PC-9 (cell line): ENCODE results near the gene ASPDH. TPM values are rescaled to one million over a fixed set of nuclear protein-coding genes. Genes with fewer than 3 reads are reported as not detected.

Experiments
- BruUV-seq: library from RNA; stranded (reverse); fragments of 400-500 nt; replicated peaks from 2 replicates; lab custom pipeline; 2021; lab: Mats Ljungman, UMichigan
- CTCF ChIA-PET: fragments of 300-600 bp; sonication (Branson Sonifier 250); formaldehyde crosslinking; loops from one replicate; lab custom pipeline; 2022; ENCODE audit warnings: antibody characterized with exemption; lab: Charles Lee
- POLR2A ChIA-PET: fragments of 300-600 bp; sonication (Branson Sonifier 250); formaldehyde crosslinking; loops from one replicate; lab custom pipeline; 2022; ENCODE audit warnings: antibody characterized with exemption; ENCODE audit not compliant: unreplicated experiment; lab: Charles Lee
- DNase-seq, 2 experiments: peaks; one replicate each; pipeline versions ENCODE4 v3.0.0 to v3.0.0-alpha.2; 2015 to 2022; ENCODE audit warnings: mixed read lengths in 1 of 2
- H2AFZ ChIP-seq: fragments of 200-600 bp; sonication (generic); 2 replicates; pipeline ENCODE4 v1.8.1; 2017; ENCODE audit warnings: antibody characterized with exemption
- H3F3A ChIP-seq: fragments of 200-600 bp; sonication (generic); 2 replicates; pipeline ENCODE4 v1.8.1; 2017; ENCODE audit warnings: antibody characterized with exemption, mild to moderate bottlenecking, low read depth; ENCODE audit not compliant: insufficient read depth
- H3K27ac ChIP-seq: fragments of 200-600 bp; sonication (generic); 2 replicates; pipeline ENCODE4 v1.6.1; 2016; ENCODE audit warnings: mixed run types
- H3K27me3 ChIP-seq: fragments of 200-600 bp; sonication (generic); 2 replicates; pipeline ENCODE4 v1.6.1; 2016; ENCODE audit warnings: low read depth, mixed run types; ENCODE audit not compliant: insufficient read depth
- H3K36me3 ChIP-seq: fragments of 200-600 bp; sonication (generic); 2 replicates; pipeline ENCODE4 v1.6.1; 2016; ENCODE audit warnings: low read depth, mixed run types
- H3K4me1 ChIP-seq: fragments of 200-600 bp; sonication (generic); replicated peaks from 2 replicates; pipeline ENCODE4 v1.6.1; 2016; ENCODE audit warnings: mixed run types; ENCODE audit not compliant: insufficient read depth
- H3K4me2 ChIP-seq: fragments of 200-600 bp; sonication (generic); 2 replicates; pipeline ENCODE4 v1.6.1; 2017; ENCODE audit warnings: mixed run types
- H3K4me3 ChIP-seq: fragments of 200-600 bp; sonication (generic); 2 replicates; pipeline ENCODE4 v1.6.1; 2016; ENCODE audit warnings: mixed run types
- H3K79me2 ChIP-seq: fragments of 200-600 bp; sonication (generic); 2 replicates; pipeline ENCODE4 v1.6.1; 2017; ENCODE audit warnings: low read depth, mixed run types
- H3K9me2 ChIP-seq: fragments of 200-600 bp; sonication (generic); 2 replicates; pipeline ENCODE4 v1.8.1; 2017; ENCODE audit warnings: mild to moderate bottlenecking; ENCODE audit not compliant: insufficient read depth
- H3K9me3 ChIP-seq: fragments of 200-600 bp; sonication (generic); 2 replicates; pipeline ENCODE4 v1.8.1; 2016; ENCODE audit warnings: low read depth; ENCODE audit not compliant: insufficient read depth
- H4K20me1 ChIP-seq: fragments of 200-600 bp; sonication (generic); 2 replicates; pipeline ENCODE4 v1.8.1; 2017; ENCODE audit not compliant: insufficient read depth
- CTCF ChIP-seq: fragments of 200-600 bp; sonication (generic); conservative IDR thresholded peaks from 2 replicates; pipeline ENCODE4 v1.6.1; 2017; ENCODE audit warnings: mixed run types, antibody characterized with exemption, mild to moderate bottlenecking, moderate library complexity
- EZH2 ChIP-seq: fragments of 200-600 bp; sonication (generic); IDR thresholded peaks from 2 replicates; pipeline ENCODE4 v1.8.0; 2017; ENCODE audit warnings: antibody characterized with exemption, low read depth
- intact Hi-C: fragments of 100-400 bp; cut with micrococcal nuclease; formaldehyde crosslinking; loops from one replicate; pipeline ENCODE4 v1.10.0; 2022; ENCODE audit not compliant: unreplicated experiment
- total RNA-seq: library from RNA; stranded (reverse); gene quantifications from 2 replicates; pipeline ENCODE4 v1.2.3, GENCODE V29; 2021

Gene ASPDH
- total RNA-seq, 1 experiment from 2014 or later: not detected

DNA sequence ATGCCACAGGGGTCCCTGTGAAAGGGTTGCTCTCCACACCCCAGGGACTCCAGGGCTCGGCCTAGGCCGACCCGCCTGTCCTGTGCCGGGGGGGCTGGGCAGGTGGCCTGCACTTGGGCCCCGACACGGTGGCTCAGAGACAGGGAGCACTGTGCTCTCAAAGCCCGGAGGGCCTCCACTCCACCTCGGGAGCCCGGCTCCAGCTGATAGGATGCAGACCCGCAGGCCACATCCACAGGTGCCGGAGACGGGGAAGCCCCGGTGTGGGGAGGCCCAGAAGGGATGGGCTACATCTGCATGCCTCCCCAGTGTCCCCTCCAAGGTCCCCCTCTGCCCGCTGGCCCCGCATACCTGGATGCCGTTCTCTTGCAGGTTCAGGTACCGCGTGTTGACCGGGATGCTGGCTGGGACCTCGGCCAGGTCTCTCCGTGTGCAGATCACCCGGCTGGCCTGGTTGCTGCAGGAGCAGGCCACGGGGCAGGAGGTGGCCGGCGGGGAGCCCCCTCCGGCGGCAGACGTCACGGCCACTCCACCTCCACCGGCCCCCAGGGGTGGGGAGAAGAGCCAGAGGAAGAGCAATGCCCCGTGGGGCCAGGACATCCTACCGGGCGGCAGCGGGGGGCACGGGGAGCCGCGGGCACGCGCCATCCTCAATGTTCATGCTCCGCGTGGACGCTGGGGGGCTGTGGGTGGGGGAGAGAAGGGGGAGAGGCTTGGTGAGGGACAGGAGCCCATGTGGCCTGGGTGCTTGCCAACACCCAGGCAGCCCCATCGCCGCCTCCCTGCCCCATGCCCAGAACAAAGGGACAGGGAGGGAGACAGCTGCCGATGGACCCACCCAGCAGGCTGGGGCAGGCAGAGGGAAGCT is 34.7 kb upstream of the ASPDH start:
- no peaks in the 10 kb centered on the region for H3K36me3 ChIP-seq
- H3K4me2 ChIP-seq: no peak overlapping the region
- DNase-seq: no peak
- no peaks in the 10 kb centered on the region for H3K9me2 ChIP-seq
- no peaks in the 10 kb centered on the region for H3K4me1 ChIP-seq
- H4K20me1 ChIP-seq: no peaks in the 10 kb centered on the region
- TF ChIP-seq EZH2: no peak
- no peak for TF ChIP-seq CTCF
- no peaks in the 10 kb centered on the region for H3K9me3 ChIP-seq
- no peak overlapping the region for H3K27ac ChIP-seq
- no TSS peak for BruUV-seq
- ChIA-PET CTCF (no interaction called here), POLR2A (no interaction called here)
- no peak overlapping the region for H2AFZ ChIP-seq
- H3F3A ChIP-seq: no peaks in the 10 kb centered on the region
- intact Hi-C loops: no loop called here
- H3K27me3 ChIP-seq: peaks cover 81% of the 10 kb centered on the region
- no peak overlapping the region for H3K4me3 ChIP-seq
- H3K79me2 ChIP-seq: no peaks in the 10 kb centered on the region

- no peaks in the 10 kb centered on the region for H3K9me2 ChIP-seq
- H3F3A ChIP-seq: no peaks in the 10 kb centered on the region
- no peak overlapping the region for H3K4me2 ChIP-seq
- no peak overlapping the region for H3K27ac ChIP-seq
- no peaks in the 10 kb centered on the region for H4K20me1 ChIP-seq
- peaks cover 79% of the 10 kb centered on the region for H3K27me3 ChIP-seq
- H3K79me2 ChIP-seq: no peaks in the 10 kb centered on the region
- H3K4me1 ChIP-seq: no peaks in the 10 kb centered on the region
- POLR2A ChIA-PET: no interaction called here
- no TSS peak for BruUV-seq
- H3K9me3 ChIP-seq: no peaks in the 10 kb centered on the region
- no peaks in the 10 kb centered on the region for H3K36me3 ChIP-seq
- DNase-seq: no peak
- no peak overlapping the region for H2AFZ ChIP-seq
- TF ChIP-seq EZH2 (no peak), CTCF (no peak)
- intact Hi-C loops: no loop called here
- CTCF ChIA-PET: no interaction called here
- H3K4me3 ChIP-seq: no peak overlapping the region
Observed at GRCh38 chr19:50547385-50548190, 33.9 kb upstream of the ASPDH start.

DNA sequence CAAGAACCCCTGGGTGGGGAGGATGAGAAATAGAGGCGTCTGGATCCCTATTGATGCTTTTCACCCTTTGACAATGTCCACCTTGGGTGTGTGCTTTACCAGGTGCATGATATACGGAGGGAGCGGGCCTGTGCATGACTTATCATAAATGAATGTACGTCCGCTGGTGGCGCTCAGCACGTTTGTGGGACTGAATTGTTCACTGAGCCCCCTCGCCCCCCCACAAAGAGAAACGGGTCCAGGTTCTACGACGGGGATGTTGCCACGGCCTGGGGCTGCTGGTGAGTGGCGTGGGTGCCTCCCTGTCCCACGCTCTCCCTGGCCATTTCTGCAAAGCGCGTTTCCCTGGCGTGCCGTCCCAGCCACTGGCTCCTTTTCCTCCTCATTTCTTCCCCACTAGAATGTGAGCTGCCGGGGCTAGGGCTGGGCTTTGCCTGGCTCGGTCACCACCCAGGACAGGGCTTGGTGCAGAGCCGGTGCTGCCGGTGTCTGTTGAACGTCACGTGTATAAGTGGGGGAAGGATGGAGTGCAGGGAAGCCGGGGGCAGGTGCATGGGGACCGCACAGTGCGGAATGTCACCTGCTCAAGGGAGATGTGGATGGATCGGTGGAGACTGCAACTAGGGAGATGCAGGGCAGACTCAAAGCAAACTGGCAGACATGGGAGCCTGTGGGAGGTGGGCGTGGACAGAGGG is 33.0 kb upstream of the ASPDH start:
- Histone ChIP-seq H3F3A (no peaks in the 10 kb centered on the region), H3K4me1 (no peaks in the 10 kb centered on the region), H3K9me3 (no peaks in the 10 kb centered on the region), H3K4me2 (no peak overlapping the region), H4K20me1 (no peaks in the 10 kb centered on the region), H2AFZ (no peak overlapping the region), H3K27ac (no peak overlapping the region), H3K36me3 (no peaks in the 10 kb centered on the region), H3K79me2 (no peaks in the 10 kb centered on the region), H3K27me3 (peaks cover 75% of the 10 kb centered on the region), H3K4me3 (no peak overlapping the region), H3K9me2 (no peaks in the 10 kb centered on the region)
- TF ChIP-seq EZH2 (no peak), CTCF (no peak)
- ChIA-PET POLR2A (no interaction called here), CTCF (no interaction called here)
- BruUV-seq: no TSS peak
- no peak for DNase-seq
- intact Hi-C loops: no loop called here
